Posterior cingulate gyrus (tissue), 11 donors: ENCODE measurements around the gene PPP1R3G.

Experiments used
- DNase-seq, 10 donors: peaks; one replicate each; pipeline versions ENCODE4 v3.0.0 to v3.0.0-alpha.2; 2020 to 2021; ENCODE audit warnings: mixed read lengths in 3 of 10
- intact Hi-C: fragments of 100-400 bp; cut with DNase I; formaldehyde crosslinking; loops from one replicate; pipeline ENCODE4 v1.15.1; 2023

PPP1R3G gene

GRCh38 chr6:5133943-5134342 lies 48.8 kb downstream of the PPP1R3G start:
- DNase-seq = no peak
- intact Hi-C loops = loop anchor here (5.0 kb wide), 1 partner anchor 47 kb away; the partner anchor contains the start of gene PPP1R3G

- DNase-seq = no peak
- intact Hi-C loops = no loop called here
Observed at GRCh38 chr6:5135788-5136376, 50.7 kb downstream of the PPP1R3G start.

- intact Hi-C loops = no loop called here
Observed at GRCh38 chr6:5136851-5137250, 51.7 kb downstream of the PPP1R3G start.

More at GRCh38 chr6:5136851-5137250, 51.7 kb downstream of the PPP1R3G start:
- no peak for DNase-seq
